ENCODE data around the gene SH3RF2.

- TF ChIP-seq CTCF (IDR thresholded peaks at IDR 0.05; ENCODE audit: low read depth, low read length, missing input control): no peak
- no peak for TF ChIP-seq ZBTB33 (IDR thresholded peaks at IDR 0.05)
- TF ChIP-seq GABPA (IDR thresholded peaks at IDR 0.05 in 1 of 2, conservative IDR thresholded peaks at IDR 0.05 in 1 of 2): no peak
- no peak for TF ChIP-seq JUND (IDR thresholded peaks at IDR 0.05)
- no peak for TF ChIP-seq FOXA1 (IDR thresholded peaks at IDR 0.05)
- TF ChIP-seq TAF1 (conservative IDR thresholded peaks at IDR 0.05): no peak
- no peak for TF ChIP-seq RXRA (IDR thresholded peaks at IDR 0.05)
- no peak for TF ChIP-seq ATF3 (IDR thresholded peaks at IDR 0.05)
- TF ChIP-seq MAX (IDR thresholded peaks at IDR 0.05): no peak
- TF ChIP-seq SP1 (IDR thresholded peaks at IDR 0.05): no peak
- no peak for TF ChIP-seq YY1 (IDR thresholded peaks at IDR 0.05)
Measured at GRCh38 chr5:146098047-146098446, 161.7 kb downstream of the SH3RF2 start.

All from liver (tissue), 3 donors.